ENCODE measurements around the gene DENND5A.
A peak's percentile ranks its signal among the peaks of the same experiment; 100 is the strongest.

The DENND5A gene

GRCh38 chr11:9150501-9150900 is 114.6 kb downstream of the DENND5A start:
- no peak overlapping the region for H3K9ac ChIP-seq (ENCODE audit: low read depth, low read length)
- no peak overlapping the region for H3K27ac ChIP-seq (ENCODE audit: low read depth, low read length)
- no peaks in the 10 kb centered on the region for H3K4me1 ChIP-seq (ENCODE audit: control insufficient read depth, insufficient read depth, low read length)
- no peaks in the 10 kb centered on the region for H3K27me3 ChIP-seq (ENCODE audit: control insufficient read depth, insufficient read depth, low read length)
- no peak overlapping the region for H3K4me3 ChIP-seq (ENCODE audit: low read depth, low read length)
- H3K36me3 ChIP-seq (ENCODE audit: control insufficient read depth, insufficient read depth, low read length), result peaks cover 79% of the 10 kb centered on the region
- no peaks in the 10 kb centered on the region for H3K9me3 ChIP-seq (ENCODE audit: control insufficient read depth, insufficient read depth, low read length)

GRCh38 chr11:9148727-9149126 is 116.4 kb downstream of the DENND5A start:
- H3K27ac ChIP-seq (ENCODE audit: low read depth, low read length), result no peak overlapping the region
- no peaks in the 10 kb centered on the region for H3K9me3 ChIP-seq (ENCODE audit: control insufficient read depth, insufficient read depth, low read length)
- H3K4me1 ChIP-seq (ENCODE audit: control insufficient read depth, insufficient read depth, low read length), result no peaks in the 10 kb centered on the region
- H3K4me3 ChIP-seq (ENCODE audit: low read depth, low read length), result no peak overlapping the region
- H3K36me3 ChIP-seq (ENCODE audit: control insufficient read depth, insufficient read depth, low read length), result peaks cover 96% of the 10 kb centered on the region
- no peaks in the 10 kb centered on the region for H3K27me3 ChIP-seq (ENCODE audit: control insufficient read depth, insufficient read depth, low read length)
- no peak overlapping the region for H3K9ac ChIP-seq (ENCODE audit: low read depth, low read length)

- Histone ChIP-seq H3K36me3 (ENCODE audit: control insufficient read depth, insufficient read depth, low read length) (peaks cover 96% of the 10 kb centered on the region), H3K9ac (ENCODE audit: low read depth, low read length) (no peak overlapping the region), H3K27ac (ENCODE audit: low read depth, low read length) (no peak overlapping the region), H3K4me1 (ENCODE audit: control insufficient read depth, insufficient read depth, low read length) (no peaks in the 10 kb centered on the region), H3K9me3 (ENCODE audit: control insufficient read depth, insufficient read depth, low read length) (no peaks in the 10 kb centered on the region), H3K4me3 (ENCODE audit: low read depth, low read length) (no peak overlapping the region), H3K27me3 (ENCODE audit: control insufficient read depth, insufficient read depth, low read length) (no peaks in the 10 kb centered on the region)
Measured at GRCh38 chr11:9148035-9148434, 117.1 kb downstream of the DENND5A start.

GRCh38 chr11:9146477-9146876 is 118.7 kb downstream of the DENND5A start:
- Histone ChIP-seq H3K27ac (ENCODE audit: low read depth, low read length) (no peak overlapping the region), H3K4me3 (ENCODE audit: low read depth, low read length) (no peak overlapping the region), H3K9ac (ENCODE audit: low read depth, low read length) (no peak overlapping the region), H3K36me3 (ENCODE audit: control insufficient read depth, insufficient read depth, low read length) (peaks cover 100% of the 10 kb centered on the region), H3K4me1 (ENCODE audit: control insufficient read depth, insufficient read depth, low read length) (no peaks in the 10 kb centered on the region), H3K9me3 (ENCODE audit: control insufficient read depth, insufficient read depth, low read length) (no peaks in the 10 kb centered on the region), H3K27me3 (ENCODE audit: control insufficient read depth, insufficient read depth, low read length) (no peaks in the 10 kb centered on the region)

- Histone ChIP-seq H3K36me3 (ENCODE audit: control insufficient read depth, insufficient read depth, low read length) (peaks cover 97% of the 10 kb centered on the region), H3K4me3 (ENCODE audit: low read depth, low read length) (no peak overlapping the region), H3K9ac (ENCODE audit: low read depth, low read length) (no peak overlapping the region), H3K4me1 (ENCODE audit: control insufficient read depth, insufficient read depth, low read length) (no peaks in the 10 kb centered on the region), H3K27ac (ENCODE audit: low read depth, low read length) (no peak overlapping the region), H3K27me3 (ENCODE audit: control insufficient read depth, insufficient read depth, low read length) (no peaks in the 10 kb centered on the region), H3K9me3 (ENCODE audit: control insufficient read depth, insufficient read depth, low read length) (no peaks in the 10 kb centered on the region)
Measured at GRCh38 chr11:9145283-9145682, 119.9 kb downstream of the DENND5A start.

GRCh38 chr11:9144828-9145227 is 120.3 kb downstream of the DENND5A start:
- no peaks in the 10 kb centered on the region for H3K4me1 ChIP-seq (ENCODE audit: control insufficient read depth, insufficient read depth, low read length)
- no peak overlapping the region for H3K4me3 ChIP-seq (ENCODE audit: low read depth, low read length)
- no peak overlapping the region for H3K27ac ChIP-seq (ENCODE audit: low read depth, low read length)
- no peak overlapping the region for H3K9ac ChIP-seq (ENCODE audit: low read depth, low read length)
- peaks cover 97% of the 10 kb centered on the region for H3K36me3 ChIP-seq (ENCODE audit: control insufficient read depth, insufficient read depth, low read length)
- no peaks in the 10 kb centered on the region for H3K9me3 ChIP-seq (ENCODE audit: control insufficient read depth, insufficient read depth, low read length)
- H3K27me3 ChIP-seq (ENCODE audit: control insufficient read depth, insufficient read depth, low read length), result no peaks in the 10 kb centered on the region

GRCh38 chr11:9143721-9144120 is 121.4 kb downstream of the DENND5A start:
- Histone ChIP-seq H3K9me3 (ENCODE audit: control insufficient read depth, insufficient read depth, low read length) (no peaks in the 10 kb centered on the region), H3K9ac (ENCODE audit: low read depth, low read length) (no peak overlapping the region), H3K36me3 (ENCODE audit: control insufficient read depth, insufficient read depth, low read length) (peaks cover 97% of the 10 kb centered on the region), H3K27ac (ENCODE audit: low read depth, low read length) (no peak overlapping the region), H3K27me3 (ENCODE audit: control insufficient read depth, insufficient read depth, low read length) (no peaks in the 10 kb centered on the region), H3K4me1 (ENCODE audit: control insufficient read depth, insufficient read depth, low read length) (no peaks in the 10 kb centered on the region), H3K4me3 (ENCODE audit: low read depth, low read length) (no peak overlapping the region)

GRCh38 chr11:9142732-9143131 is 122.4 kb downstream of the DENND5A start:
- Histone ChIP-seq H3K9ac (ENCODE audit: low read depth, low read length) (no peak overlapping the region), H3K36me3 (ENCODE audit: control insufficient read depth, insufficient read depth, low read length) (peaks cover 92% of the 10 kb centered on the region), H3K27me3 (ENCODE audit: control insufficient read depth, insufficient read depth, low read length) (no peaks in the 10 kb centered on the region), H3K9me3 (ENCODE audit: control insufficient read depth, insufficient read depth, low read length) (no peaks in the 10 kb centered on the region), H3K4me3 (ENCODE audit: low read depth, low read length) (no peak overlapping the region), H3K27ac (ENCODE audit: low read depth, low read length) (no peak overlapping the region), H3K4me1 (ENCODE audit: control insufficient read depth, insufficient read depth, low read length) (peaks cover 8% of the 10 kb centered on the region)

- H3K4me3 ChIP-seq (ENCODE audit: low read depth, low read length), result no peak overlapping the region
- no peak overlapping the region for H3K27ac ChIP-seq (ENCODE audit: low read depth, low read length)
- no peak overlapping the region for H3K9ac ChIP-seq (ENCODE audit: low read depth, low read length)
- H3K9me3 ChIP-seq (ENCODE audit: control insufficient read depth, insufficient read depth, low read length), result no peaks in the 10 kb centered on the region
- peaks cover 12% of the 10 kb centered on the region for H3K4me1 ChIP-seq (ENCODE audit: control insufficient read depth, insufficient read depth, low read length)
- peaks cover 91% of the 10 kb centered on the region for H3K36me3 ChIP-seq (ENCODE audit: control insufficient read depth, insufficient read depth, low read length)
- H3K27me3 ChIP-seq (ENCODE audit: control insufficient read depth, insufficient read depth, low read length), result no peaks in the 10 kb centered on the region
Measured at GRCh38 chr11:9141186-9141585, 124.0 kb downstream of the DENND5A start.

GRCh38 chr11:9139628-9140357 is 125.4 kb downstream of the DENND5A start:
- H3K9me3 ChIP-seq (ENCODE audit: control insufficient read depth, insufficient read depth, low read length), result no peaks in the 10 kb centered on the region
- H3K27ac ChIP-seq (ENCODE audit: low read depth, low read length), result peak overlapping the region; percentile 81
- H3K27me3 ChIP-seq (ENCODE audit: control insufficient read depth, insufficient read depth, low read length), result no peaks in the 10 kb centered on the region
- peaks cover 78% of the 10 kb centered on the region for H3K36me3 ChIP-seq (ENCODE audit: control insufficient read depth, insufficient read depth, low read length)
- H3K9ac ChIP-seq (ENCODE audit: low read depth, low read length), result no peak overlapping the region
- H3K4me1 ChIP-seq (ENCODE audit: control insufficient read depth, insufficient read depth, low read length), result peaks cover 12% of the 10 kb centered on the region
- H3K4me3 ChIP-seq (ENCODE audit: low read depth, low read length), result no peak overlapping the region

- no peak overlapping the region for H3K4me3 ChIP-seq (ENCODE audit: low read depth, low read length)
- H3K36me3 ChIP-seq (ENCODE audit: control insufficient read depth, insufficient read depth, low read length), result peaks cover 69% of the 10 kb centered on the region
- H3K27ac ChIP-seq (ENCODE audit: low read depth, low read length), result peak overlapping the region; percentile 84
- H3K9ac ChIP-seq (ENCODE audit: low read depth, low read length), result no peak overlapping the region
- H3K27me3 ChIP-seq (ENCODE audit: control insufficient read depth, insufficient read depth, low read length), result no peaks in the 10 kb centered on the region
- H3K9me3 ChIP-seq (ENCODE audit: control insufficient read depth, insufficient read depth, low read length), result no peaks in the 10 kb centered on the region
- peaks cover 12% of the 10 kb centered on the region for H3K4me1 ChIP-seq (ENCODE audit: control insufficient read depth, insufficient read depth, low read length)
Measured at GRCh38 chr11:9138612-9139579, 126.3 kb downstream of the DENND5A start.

Data from HUES48 (cell line).